Mesendoderm (in vitro differentiated cells): ENCODE measurements around the gene COL18A1.
A peak's percentile ranks its signal among the peaks of the same experiment; 100 is the strongest.

Source experiments
- DNase-seq: peaks from one replicate; pipeline ENCODE4 v3.0.0; 2013
- H2AK5ac ChIP-seq: 2 replicates; pipeline ENCODE4 v1.6.1; 2013; ENCODE audit warnings: low read length, inconsistent platforms
- H2BK120ac ChIP-seq: 2 replicates; pipeline ENCODE4 v1.6.1; 2013; ENCODE audit warnings: low read depth, mild to moderate bottlenecking, low read length, moderate library complexity, mixed read lengths
- H2BK15ac ChIP-seq: replicated peaks from 2 replicates; pipeline ENCODE4 v1.6.1; 2013; ENCODE audit warnings: low read depth, mild to moderate bottlenecking, moderate library complexity
- H2BK5ac ChIP-seq: 2 replicates; pipeline ENCODE4 v1.6.1; 2013; ENCODE audit warnings: low read length, inconsistent platforms
- H3K18ac ChIP-seq: 2 replicates; pipeline ENCODE4 v1.6.1; 2013; ENCODE audit warnings: mild to moderate bottlenecking, low read length, mixed read lengths
- H3K23ac ChIP-seq: one replicate; pipeline ENCODE4 v1.6.1; 2013; ENCODE audit warnings: low read length
- H3K27ac ChIP-seq: 2 replicates; pipeline ENCODE4 v1.5.1; 2013; ENCODE audit warnings: low read depth, mild to moderate bottlenecking, inconsistent platforms, low read length, moderate library complexity
- H3K27me3 ChIP-seq: 2 replicates; pipeline ENCODE4 v1.6.1; 2013; ENCODE audit warnings: low read length, control low read depth, mild to moderate bottlenecking, inconsistent platforms; ENCODE audit not compliant: insufficient read depth, poor library complexity
- H3K36me3 ChIP-seq: 2 replicates; pipeline ENCODE4 v1.6.1; 2013; ENCODE audit warnings: low read length, inconsistent platforms; ENCODE audit not compliant: control insufficient read depth, insufficient read depth
- H3K4ac ChIP-seq: one replicate; pipeline ENCODE4 v1.6.1; 2013; ENCODE audit warnings: low read depth, mild to moderate bottlenecking, low read length, moderate library complexity
- H3K4me1 ChIP-seq: 2 replicates; pipeline ENCODE4 v1.6.1; 2013; ENCODE audit warnings: low read depth, low read length, inconsistent platforms; ENCODE audit not compliant: control insufficient read depth
- H3K4me2 ChIP-seq: 2 replicates; pipeline ENCODE4 v1.6.1; 2013; ENCODE audit warnings: low read length
- H3K4me3 ChIP-seq: 2 replicates; pipeline ENCODE4 v1.5.1; 2013; ENCODE audit warnings: mild to moderate bottlenecking, low read length
- H3K56ac ChIP-seq: one replicate; pipeline ENCODE4 v1.6.1; 2013; ENCODE audit warnings: low read length
- H3K79me1 ChIP-seq: 2 replicates; pipeline ENCODE4 v1.6.1; 2013; ENCODE audit warnings: low read length, inconsistent platforms
- H3K79me2 ChIP-seq: 2 replicates; pipeline ENCODE4 v1.6.1; 2013; ENCODE audit warnings: mild to moderate bottlenecking, low read length; ENCODE audit not compliant: control insufficient read depth, insufficient read depth
- H3K9ac ChIP-seq: 2 replicates; pipeline ENCODE4 v1.6.1; 2013; ENCODE audit warnings: low read length, inconsistent platforms
- H4K5ac ChIP-seq: one replicate; pipeline ENCODE4 v1.6.1; 2013; ENCODE audit warnings: low read length
- H4K8ac ChIP-seq: one replicate; pipeline ENCODE4 v1.6.1; 2013; ENCODE audit warnings: low read depth, mild to moderate bottlenecking, control low read depth, low read length, moderate library complexity
- WGBS: extraction: QIAGEN DNeasy Blood & Tissue Kit; methylation state at CpG from one replicate; pipeline ENCODE4 v1.1.7; 2013; ENCODE audit warnings: low lambda C conversion rate, missing lambda C conversion rate; ENCODE audit not compliant: insufficient coverage; ENCODE audit errors: extremely low coverage; 5-methylcytosine and 5-hydroxymethylcytosine counted together

COL18A1 gene

DNA sequence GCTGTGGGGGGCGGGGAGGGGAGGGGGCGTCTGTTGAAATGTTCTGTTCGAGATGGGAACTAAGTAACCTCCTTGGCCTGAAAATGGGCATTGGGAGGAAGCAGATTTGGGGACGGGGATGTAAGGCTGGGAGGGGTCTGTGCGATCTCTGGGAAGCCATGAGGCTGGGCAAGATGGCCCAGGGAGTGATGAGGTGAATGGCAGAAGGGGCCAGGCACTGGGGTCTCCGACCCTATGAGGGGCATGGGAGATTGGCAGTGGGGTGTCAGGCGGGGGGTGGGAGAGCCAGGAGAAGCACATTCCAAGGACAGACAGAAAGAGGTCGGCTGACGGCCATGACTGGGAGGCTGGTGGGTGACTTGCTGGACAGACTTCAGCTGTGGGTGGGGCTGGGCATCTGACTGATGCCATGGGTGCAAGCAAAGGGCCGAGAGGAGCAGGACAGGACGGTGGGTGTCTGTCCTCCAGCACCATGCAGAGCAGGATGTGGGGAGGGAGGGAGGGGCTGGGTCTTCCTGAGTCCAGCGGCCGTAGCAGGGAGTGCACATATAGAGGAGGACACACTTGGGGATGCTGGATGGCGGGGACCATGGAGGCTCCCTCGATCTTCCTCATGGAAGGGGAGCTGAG is 30.0 kb upstream of the COL18A1 start:
- no peak for DNase-seq
- no peak overlapping the region for H4K8ac ChIP-seq
- H3K4ac ChIP-seq: no peak overlapping the region
- no peak overlapping the region for H2BK15ac ChIP-seq
- H3K79me1 ChIP-seq: no peaks in the 10 kb centered on the region
- no peaks in the 10 kb centered on the region for H3K4me1 ChIP-seq
- no peaks in the 10 kb centered on the region for H3K79me2 ChIP-seq
- H4K5ac ChIP-seq: no peak overlapping the region
- H3K18ac ChIP-seq: no peak overlapping the region
- no peak overlapping the region for H3K56ac ChIP-seq
- H3K36me3 ChIP-seq: no peaks in the 10 kb centered on the region
- no peaks in the 10 kb centered on the region for H3K27me3 ChIP-seq
- no peak overlapping the region for H3K9ac ChIP-seq
- H3K4me2 ChIP-seq: no peak overlapping the region
- H2BK120ac ChIP-seq: no peak overlapping the region
- no peak overlapping the region for H2AK5ac ChIP-seq
- no CpG with 5 or more reads among the region's 15 CpGs for WGBS
- no peak overlapping the region for H3K27ac ChIP-seq
- H3K4me3 ChIP-seq: no peak overlapping the region
- H3K23ac ChIP-seq: no peak overlapping the region
- H2BK5ac ChIP-seq: no peak overlapping the region

DNA sequence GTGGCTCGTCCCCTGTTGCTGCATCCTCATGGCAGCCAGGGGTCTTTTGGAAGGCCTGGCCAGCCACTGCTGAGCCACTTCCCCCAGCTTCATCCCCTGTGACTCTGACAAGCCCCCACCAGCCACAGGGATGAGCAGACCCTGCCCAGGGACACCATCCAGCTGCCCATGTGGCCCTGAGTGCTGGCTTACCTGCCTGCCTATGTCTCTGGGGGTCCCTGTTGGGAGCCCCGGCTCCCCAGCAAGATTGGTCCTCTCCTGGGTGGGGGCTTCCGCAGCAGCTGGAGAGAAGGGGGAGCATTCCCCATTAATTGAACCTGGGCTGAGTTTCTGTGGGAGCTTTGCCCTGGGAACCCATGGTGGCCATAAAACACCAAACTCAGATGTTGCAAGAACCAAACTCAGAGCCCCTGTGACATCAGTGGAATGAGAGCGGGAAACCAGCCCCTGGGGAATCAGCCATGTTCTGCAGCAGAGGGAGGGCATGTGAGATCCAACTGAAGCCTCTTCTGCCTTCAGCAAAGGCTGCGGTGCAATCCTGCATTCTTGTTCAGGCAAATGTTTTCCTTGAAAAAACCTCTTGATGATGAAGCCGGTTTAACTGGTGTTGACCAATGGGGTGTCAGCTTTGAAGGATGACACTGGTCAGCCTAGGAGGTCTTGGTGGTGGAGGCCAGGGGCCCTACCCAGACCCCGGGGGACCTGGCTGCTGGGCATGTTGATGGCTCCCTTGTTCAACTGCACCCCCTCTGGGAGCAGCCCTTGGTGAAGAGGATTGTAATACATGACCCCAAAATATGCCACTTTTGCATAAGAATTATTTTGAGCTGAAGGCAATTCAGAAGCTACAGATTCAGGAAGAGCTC is 28.3 kb upstream of the COL18A1 start:
- Histone ChIP-seq H4K8ac (no peak overlapping the region), H3K36me3 (no peaks in the 10 kb centered on the region), H3K4me2 (no peak overlapping the region), H3K79me1 (no peaks in the 10 kb centered on the region), H3K27me3 (no peaks in the 10 kb centered on the region), H3K9ac (no peak overlapping the region), H2BK15ac (no peak overlapping the region), H3K79me2 (no peaks in the 10 kb centered on the region), H3K18ac (no peak overlapping the region), H2BK120ac (no peak overlapping the region), H3K4me3 (no peak overlapping the region), H4K5ac (no peak overlapping the region), H3K4me1 (no peaks in the 10 kb centered on the region), H3K23ac (no peak overlapping the region), H2BK5ac (no peak overlapping the region), H3K4ac (no peak overlapping the region), H3K27ac (no peak overlapping the region), H3K56ac (no peak overlapping the region), H2AK5ac (no peak overlapping the region)
- no peak for DNase-seq
- no CpG with 5 or more reads among the region's 7 CpGs for WGBS

DNA sequence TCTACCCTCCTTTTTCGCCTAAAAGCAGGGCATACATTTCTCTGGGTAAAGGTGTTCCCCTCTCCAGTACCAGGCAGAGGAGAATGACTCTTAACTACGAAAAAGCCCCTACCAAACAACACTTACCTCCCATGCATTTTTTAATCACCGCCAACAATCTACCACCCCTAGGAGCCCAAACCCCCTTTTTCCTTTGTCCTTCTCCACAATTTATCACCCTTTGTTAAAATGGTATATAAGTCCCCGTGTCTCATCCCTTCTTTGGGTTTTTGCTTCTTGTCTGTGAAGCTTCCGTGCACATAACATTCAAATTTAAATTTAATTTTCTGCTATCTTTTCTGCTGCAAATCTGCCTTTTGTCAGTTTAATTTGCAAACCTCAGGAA is 27.6 kb upstream of the COL18A1 start:
- Histone ChIP-seq H2BK15ac (no peak overlapping the region), H2BK5ac (no peak overlapping the region), H3K79me1 (no peaks in the 10 kb centered on the region), H3K27me3 (no peaks in the 10 kb centered on the region), H4K5ac (no peak overlapping the region), H4K8ac (no peak overlapping the region), H3K4ac (no peak overlapping the region), H3K79me2 (no peaks in the 10 kb centered on the region), H3K23ac (no peak overlapping the region), H3K18ac (no peak overlapping the region), H3K36me3 (no peaks in the 10 kb centered on the region), H3K4me3 (no peak overlapping the region), H3K56ac (no peak overlapping the region), H2AK5ac (no peak overlapping the region), H3K27ac (no peak overlapping the region), H3K9ac (no peak overlapping the region), H3K4me2 (no peak overlapping the region), H2BK120ac (no peak overlapping the region), H3K4me1 (no peaks in the 10 kb centered on the region)
- 100% methylated on average over 1 of the region's 5 CpGs for whole genome bisulfite sequencing
- DNase-seq: no peak

DNA sequence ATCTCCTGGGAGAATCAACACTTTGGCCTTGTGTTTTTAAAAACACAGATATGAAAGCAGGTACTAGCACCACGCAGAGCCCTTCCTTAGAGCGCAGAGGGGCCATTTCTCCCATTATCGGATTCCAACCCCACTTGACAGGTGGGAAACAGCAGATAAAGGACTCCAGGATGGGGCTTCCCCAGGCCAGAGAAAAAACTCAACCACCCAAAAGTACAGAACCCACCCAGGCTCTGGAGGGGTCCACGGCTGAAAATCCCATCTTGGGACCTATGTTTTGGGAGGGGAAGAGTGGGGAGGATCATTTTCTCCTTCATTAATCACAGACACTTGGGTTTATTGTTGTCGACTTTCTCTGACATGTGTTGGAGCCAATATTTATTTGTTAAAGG is 27.1 kb upstream of the COL18A1 start:
- H3K4me3 ChIP-seq: no peak overlapping the region
- H3K79me2 ChIP-seq: no peaks in the 10 kb centered on the region
- H3K36me3 ChIP-seq: no peaks in the 10 kb centered on the region
- DNase-seq: no peak
- no peak overlapping the region for H2BK15ac ChIP-seq
- no peak overlapping the region for H2BK5ac ChIP-seq
- no peak overlapping the region for H3K4ac ChIP-seq
- H3K27me3 ChIP-seq: no peaks in the 10 kb centered on the region
- H3K18ac ChIP-seq: no peak overlapping the region
- H3K79me1 ChIP-seq: no peaks in the 10 kb centered on the region
- WGBS: no CpG with 5 or more reads among the region's 5 CpGs
- H3K4me1 ChIP-seq: no peaks in the 10 kb centered on the region
- peak overlapping the region; percentile 15 for H3K56ac ChIP-seq
- H4K5ac ChIP-seq: no peak overlapping the region
- no peak overlapping the region for H3K23ac ChIP-seq
- no peak overlapping the region for H3K27ac ChIP-seq
- H2AK5ac ChIP-seq: no peak overlapping the region
- no peak overlapping the region for H2BK120ac ChIP-seq
- H3K9ac ChIP-seq: no peak overlapping the region
- no peak overlapping the region for H3K4me2 ChIP-seq
- H4K8ac ChIP-seq: no peak overlapping the region

DNA sequence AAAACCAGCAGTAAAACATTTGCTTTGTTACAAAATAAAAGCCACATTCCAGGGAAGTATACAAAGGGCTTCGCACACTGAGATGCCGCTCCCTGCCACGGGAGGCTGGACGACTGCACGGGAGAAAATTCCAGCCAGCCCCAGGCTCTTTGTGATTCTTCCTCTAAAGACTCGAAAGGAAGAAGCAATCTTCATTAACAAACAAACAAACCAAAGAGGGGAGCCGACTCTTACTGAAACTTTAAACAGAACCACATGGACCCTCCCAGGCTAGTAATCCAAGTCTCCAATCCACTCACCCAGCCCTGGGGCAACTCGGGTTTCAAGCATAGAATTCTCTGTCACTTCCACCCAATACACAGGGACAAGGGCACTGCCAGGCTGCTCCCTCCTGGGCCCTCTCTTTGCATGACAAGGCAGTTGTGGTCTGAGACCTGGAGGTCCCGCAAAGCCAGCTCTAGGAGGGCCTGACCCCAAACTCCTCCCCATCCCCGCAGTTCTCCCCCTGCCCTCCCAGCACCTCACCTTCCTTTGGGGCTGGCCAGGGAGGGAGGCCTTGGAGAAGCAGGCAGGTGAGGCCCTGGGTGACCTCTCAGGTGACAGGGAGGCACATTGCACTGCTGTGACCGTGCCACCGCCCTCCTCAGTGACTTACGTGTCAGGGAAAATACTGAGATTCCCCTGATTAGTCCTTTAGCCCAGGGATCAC is 26.6 kb upstream of the COL18A1 start:
- Histone ChIP-seq H3K27ac (peak overlapping the region; percentile 13), H3K9ac (no peak overlapping the region), H3K36me3 (no peaks in the 10 kb centered on the region), H3K27me3 (no peaks in the 10 kb centered on the region), H2BK15ac (no peak overlapping the region), H3K18ac (no peak overlapping the region), H3K4me3 (no peak overlapping the region), H4K8ac (no peak overlapping the region), H3K4me2 (no peak overlapping the region), H3K23ac (no peak overlapping the region), H3K79me2 (no peaks in the 10 kb centered on the region), H4K5ac (no peak overlapping the region), H2BK120ac (no peak overlapping the region), H2AK5ac (no peak overlapping the region), H3K79me1 (no peaks in the 10 kb centered on the region), H3K4me1 (no peaks in the 10 kb centered on the region), H3K56ac (peak overlapping the region; percentile 75), H2BK5ac (peak overlapping the region; percentile 43), H3K4ac (no peak overlapping the region)
- no CpG with 5 or more reads among the region's 13 CpGs for WGBS
- peak; percentile 76 for DNase-seq
